HG03378 (cell line): ENCODE data around the gene SIPA1.

Experiments used
- ATAC-seq: cut with Tn5 transposase; IDR thresholded peaks from one replicate; pipeline ENCODE4 v1.9.1; 2021; ENCODE audit warnings: mild to moderate bottlenecking, moderate library complexity; ENCODE audit not compliant: unreplicated experiment

Gene SIPA1

GRCh38 chr11:65607614-65608426 is 30.1 kb upstream of the SIPA1 start:
- no peak for ATAC-seq

DNA sequence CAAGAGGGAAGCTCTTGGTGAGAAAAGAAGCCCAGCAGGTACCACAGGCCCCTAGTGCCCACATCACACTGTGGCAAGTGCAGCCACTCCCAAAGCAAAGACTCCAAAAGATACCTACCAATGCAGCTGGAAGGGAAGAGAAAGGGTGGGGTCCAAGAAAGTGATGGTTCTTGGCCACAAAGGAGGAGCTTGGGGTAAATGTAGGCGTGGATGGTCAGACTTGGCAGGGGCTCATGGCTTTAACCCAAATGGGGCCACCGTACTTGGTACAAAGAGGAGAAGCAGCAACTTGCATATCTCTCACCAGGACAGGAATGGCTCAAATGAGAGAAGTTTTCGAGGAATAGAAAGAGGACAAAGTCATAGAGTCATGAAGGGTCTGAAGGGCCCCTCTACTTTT is 28.7 kb upstream of the SIPA1 start:
- no peak for ATAC-seq

DNA sequence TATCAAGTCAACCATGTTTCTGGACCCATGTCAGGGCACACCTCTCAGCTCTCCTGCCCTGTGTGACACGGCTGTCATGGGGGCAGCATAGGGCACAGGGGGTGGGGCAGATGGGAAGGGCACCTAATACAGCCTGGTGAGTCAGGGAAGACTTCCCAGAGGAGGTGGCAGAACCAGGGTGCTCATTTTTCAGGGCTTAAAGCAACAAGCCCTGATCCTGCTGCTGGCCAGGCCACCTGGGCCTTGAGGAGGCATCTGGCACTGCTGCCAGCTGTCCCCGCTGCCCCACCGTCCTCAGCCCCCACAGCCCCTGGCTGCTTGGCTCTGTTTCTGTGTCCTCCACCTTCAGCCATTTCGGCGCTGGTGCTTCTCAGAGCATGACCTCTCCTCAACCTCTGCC is 28.2 kb upstream of the SIPA1 start:
- no peak for ATAC-seq

DNA sequence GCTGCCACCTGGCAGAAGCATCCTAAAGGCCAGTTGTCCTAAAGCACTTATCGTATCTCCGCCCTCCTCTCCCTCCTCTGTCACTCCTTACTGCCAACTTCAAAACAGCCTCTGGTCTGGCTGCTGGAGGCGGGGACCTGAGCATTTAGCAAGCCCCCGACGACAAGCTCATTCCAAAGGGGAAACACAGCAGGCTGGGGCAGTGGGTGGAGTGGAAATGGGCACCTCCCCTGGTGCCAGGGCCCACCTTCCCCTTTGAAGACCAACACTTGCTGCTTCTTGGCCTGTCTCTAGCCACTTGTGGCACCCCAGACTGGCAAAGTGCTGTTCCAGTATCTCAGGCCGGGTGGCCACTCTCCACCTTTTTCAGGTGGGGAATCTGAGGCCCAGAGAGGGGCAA is 27.5 kb upstream of the SIPA1 start:
- ATAC-seq, result no peak

- ATAC-seq, result no peak
These were observed 26.7 kb upstream of the SIPA1 start for GRCh38 chr11:65611028-65611757.

GRCh38 chr11:65611758-65612603 is 25.9 kb upstream of the SIPA1 start:
- no peak for ATAC-seq

- no peak for ATAC-seq
These were observed 25.2 kb upstream of the SIPA1 start for GRCh38 chr11:65612691-65613090.

DNA sequence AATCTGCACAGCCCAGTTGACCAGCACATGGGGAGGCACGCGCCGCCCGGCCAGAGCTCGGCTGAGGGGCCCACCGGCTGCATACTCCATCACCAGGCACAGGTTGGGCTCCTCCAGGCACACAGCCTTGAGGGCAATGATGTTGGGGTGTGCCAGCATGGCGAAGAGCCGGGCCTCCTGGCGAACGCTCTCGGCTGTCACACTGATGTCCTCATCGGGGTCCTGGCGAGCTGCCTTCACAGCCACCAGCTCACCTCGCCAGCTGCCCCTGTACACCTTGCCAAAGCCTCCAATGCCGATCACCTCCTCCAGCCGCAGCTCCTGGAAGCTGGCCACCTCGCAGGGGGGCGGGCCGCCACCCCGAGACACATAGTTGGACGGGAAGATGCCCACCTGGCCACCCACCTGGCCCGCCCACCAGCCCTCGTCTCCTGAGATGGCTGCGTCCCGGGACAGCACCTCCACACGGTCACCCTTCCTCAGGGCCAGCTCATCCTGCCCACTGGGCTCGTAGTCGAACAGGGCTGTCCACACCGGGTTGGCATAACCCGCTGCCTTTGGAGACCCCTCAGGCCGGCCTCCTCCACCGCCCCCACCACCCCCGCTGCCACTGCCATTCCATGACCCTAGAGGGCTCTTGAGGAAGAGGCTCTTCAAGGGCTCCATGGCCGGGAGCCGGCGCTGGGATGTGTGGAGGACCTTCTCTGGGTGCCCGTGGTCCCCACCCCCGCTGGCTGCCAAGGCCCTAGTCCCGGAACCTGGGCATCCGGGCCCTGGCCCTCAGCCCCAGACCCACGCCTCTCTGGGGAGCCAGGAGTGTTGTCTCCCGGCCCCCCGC is 24.6 kb upstream of the SIPA1 start:
- no peak for ATAC-seq

- peak; percentile 76 for ATAC-seq
These were observed 22.5 kb upstream of the SIPA1 start, which contains the start of gene PCNX3 for GRCh38 chr11:65615229-65615949. TSS of gene PCNX3 (plus strand) at chr11:65615776. CDS start at chr11:65616312, 536 bp downstream.

DNA sequence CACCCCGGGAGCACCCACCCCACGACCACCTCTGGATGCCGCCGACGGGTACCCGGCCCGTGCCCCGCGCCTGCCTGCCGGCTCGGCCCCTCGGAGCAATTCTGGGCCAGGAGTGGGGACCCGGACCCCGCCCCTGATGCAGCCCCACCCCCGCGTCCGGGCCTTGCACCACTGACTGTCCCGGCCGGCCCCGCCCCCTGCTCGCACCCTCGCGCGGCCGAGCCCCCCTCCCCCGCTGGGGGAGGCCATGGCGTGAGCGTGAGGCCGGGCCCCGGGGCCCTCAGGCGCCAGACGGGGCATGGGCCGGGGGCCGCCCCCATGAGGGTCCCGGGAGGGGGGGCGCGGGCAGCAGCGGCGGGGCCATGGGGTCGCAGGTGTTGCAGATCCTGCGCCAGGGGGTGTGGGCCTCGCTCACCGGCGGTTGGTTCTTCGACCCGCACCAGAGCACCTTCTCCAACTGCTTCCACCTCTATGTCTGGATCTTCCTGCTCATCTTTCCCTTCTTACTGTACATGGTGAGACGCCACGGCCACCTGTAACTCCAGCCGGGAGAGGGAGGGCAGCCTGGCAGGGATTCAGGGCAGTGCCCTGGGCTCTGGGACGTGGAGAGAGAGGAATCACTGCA is 21.8 kb upstream of the SIPA1 start:
- no peak for ATAC-seq

GRCh38 chr11:65616575-65617001 is 21.3 kb upstream of the SIPA1 start:
- no peak for ATAC-seq

- no peak for ATAC-seq
These were observed 20.6 kb upstream of the SIPA1 start for GRCh38 chr11:65617136-65617850.

GRCh38 chr11:65617990-65618751 is 19.7 kb upstream of the SIPA1 start:
- ATAC-seq, result no peak

GRCh38 chr11:65618763-65619162 is 19.1 kb upstream of the SIPA1 start:
- no peak for ATAC-seq

GRCh38 chr11:65619281-65619928 is 18.5 kb upstream of the SIPA1 start:
- ATAC-seq, result no peak

DNA sequence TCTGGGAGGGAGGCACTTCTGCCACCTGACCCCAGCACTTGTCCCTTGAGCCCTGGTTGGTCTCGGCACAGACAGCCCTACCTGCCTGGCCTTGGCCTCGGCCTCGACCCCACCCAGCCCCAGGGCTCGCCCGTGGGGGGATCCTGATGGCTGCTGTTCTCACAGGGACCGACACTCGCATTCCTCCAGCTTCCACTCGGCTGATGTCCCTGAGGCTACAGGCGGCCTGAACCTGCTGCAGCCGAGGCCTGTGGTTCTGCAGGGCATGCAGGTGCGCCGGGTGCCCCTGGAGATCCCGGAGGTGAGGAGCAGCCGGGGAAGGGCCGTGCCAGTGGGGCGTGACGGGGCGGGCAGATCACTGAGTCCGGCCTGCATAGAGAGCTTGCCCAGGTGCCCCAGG is 17.2 kb upstream of the SIPA1 start:
- ATAC-seq, result no peak

- no peak for ATAC-seq
These were observed 16.4 kb upstream of the SIPA1 start for GRCh38 chr11:65621460-65621859.
